Measurements from ENCODE around the gene RAPGEF1.
"Not testable (repeated sequence)": the region's sequence is repeated elsewhere in the genome, so short reads cannot be mapped to it uniquely, and the experiment has no call there.

The RAPGEF1 gene

DNA sequence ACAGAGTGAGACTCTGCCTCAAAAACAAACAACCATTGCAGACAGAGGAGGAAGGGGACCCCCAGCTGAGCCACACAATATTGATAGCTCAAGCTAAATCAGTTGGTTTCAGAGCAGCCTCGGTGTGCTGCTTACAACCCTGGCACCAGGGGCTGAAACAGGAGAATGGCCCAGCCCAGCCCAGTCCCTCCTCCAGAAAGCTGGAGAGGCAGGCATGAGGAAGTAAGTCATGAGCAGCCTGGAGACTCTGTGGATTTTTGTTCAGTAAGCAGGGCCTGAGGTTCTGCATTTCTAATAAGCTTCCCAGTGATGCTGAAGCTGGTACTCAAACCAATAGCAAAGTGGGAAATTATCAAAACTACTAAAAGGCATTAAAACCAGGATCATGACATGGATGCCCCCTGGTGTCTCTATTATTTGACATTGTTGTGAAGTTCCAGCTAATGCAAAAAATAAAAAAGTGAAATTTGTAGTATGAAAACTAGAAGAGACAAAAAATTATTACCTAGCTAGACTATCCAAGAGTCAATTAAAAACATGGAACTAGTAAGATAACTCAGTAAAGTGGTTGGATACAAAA lies 180.4 kb downstream of the RAPGEF1 start:
- TF ChIP-seq, protein P1, sequence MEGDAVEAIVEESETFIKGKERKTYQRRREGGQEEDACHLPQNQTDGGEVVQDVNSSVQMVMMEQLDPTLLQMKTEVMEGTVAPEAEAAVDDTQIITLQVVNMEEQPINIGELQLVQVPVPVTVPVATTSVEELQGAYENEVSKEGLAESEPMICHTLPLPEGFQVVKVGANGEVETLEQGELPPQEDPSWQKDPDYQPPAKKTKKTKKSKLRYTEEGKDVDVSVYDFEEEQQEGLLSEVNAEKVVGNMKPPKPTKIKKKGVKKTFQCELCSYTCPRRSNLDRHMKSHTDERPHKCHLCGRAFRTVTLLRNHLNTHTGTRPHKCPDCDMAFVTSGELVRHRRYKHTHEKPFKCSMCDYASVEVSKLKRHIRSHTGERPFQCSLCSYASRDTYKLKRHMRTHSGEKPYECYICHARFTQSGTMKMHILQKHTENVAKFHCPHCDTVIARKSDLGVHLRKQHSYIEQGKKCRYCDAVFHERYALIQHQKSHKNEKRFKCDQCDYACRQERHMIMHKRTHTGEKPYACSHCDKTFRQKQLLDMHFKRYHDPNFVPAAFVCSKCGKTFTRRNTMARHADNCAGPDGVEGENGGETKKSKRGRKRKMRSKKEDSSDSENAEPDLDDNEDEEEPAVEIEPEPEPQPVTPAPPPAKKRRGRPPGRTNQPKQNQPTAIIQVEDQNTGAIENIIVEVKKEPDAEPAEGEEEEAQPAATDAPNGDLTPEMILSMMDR (conservative IDR thresholded peaks at IDR 0.05; ENCODE audit: low read depth, low read length), result no peak
- no peak overlapping the region for H3K4me3 ChIP-seq (ENCODE audit: low read depth, low read length)
- no peak for DNase-seq (ENCODE audit: low read depth)

DNA sequence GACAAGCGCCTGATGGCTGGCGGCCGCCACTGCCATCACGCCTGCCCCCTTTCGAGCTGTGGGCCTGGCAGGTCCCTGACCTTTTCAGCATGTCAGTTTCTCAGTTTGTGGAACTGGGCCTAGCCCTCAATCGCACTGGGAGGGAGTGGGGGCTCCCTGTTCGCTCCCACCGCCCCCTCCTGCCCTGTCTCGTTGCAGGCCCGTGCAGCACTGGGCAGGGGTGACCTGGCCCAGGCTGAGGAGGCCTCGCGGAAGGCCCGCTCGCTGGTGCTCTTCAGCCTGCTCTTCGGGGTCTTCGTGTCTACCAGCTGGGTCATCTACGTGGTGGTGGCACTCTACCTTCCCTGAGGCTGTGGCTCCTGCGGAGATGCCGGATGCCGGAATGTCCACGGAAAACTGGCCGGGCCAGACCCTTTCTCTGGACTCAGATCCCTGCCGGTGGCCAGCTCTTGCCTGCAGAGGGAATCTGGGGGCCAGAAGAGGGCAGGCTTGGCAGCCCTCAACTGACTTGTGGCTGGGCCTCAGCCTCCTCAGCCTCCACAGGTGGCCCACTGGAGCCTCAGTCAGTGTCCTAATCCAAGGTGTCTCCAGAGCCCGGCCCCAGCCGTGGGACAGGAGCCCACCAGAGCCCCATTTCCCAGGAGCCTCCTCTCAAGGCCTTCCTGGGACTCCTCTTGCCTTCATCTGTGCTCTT lies 181.9 kb downstream of the RAPGEF1 start:
- no peak for DNase-seq (ENCODE audit: low read depth)
- TF ChIP-seq, protein P1 (conservative IDR thresholded peaks at IDR 0.05; ENCODE audit: low read depth, low read length), result no peak
- no peak overlapping the region for H3K4me3 ChIP-seq (ENCODE audit: low read depth, low read length)

DNA sequence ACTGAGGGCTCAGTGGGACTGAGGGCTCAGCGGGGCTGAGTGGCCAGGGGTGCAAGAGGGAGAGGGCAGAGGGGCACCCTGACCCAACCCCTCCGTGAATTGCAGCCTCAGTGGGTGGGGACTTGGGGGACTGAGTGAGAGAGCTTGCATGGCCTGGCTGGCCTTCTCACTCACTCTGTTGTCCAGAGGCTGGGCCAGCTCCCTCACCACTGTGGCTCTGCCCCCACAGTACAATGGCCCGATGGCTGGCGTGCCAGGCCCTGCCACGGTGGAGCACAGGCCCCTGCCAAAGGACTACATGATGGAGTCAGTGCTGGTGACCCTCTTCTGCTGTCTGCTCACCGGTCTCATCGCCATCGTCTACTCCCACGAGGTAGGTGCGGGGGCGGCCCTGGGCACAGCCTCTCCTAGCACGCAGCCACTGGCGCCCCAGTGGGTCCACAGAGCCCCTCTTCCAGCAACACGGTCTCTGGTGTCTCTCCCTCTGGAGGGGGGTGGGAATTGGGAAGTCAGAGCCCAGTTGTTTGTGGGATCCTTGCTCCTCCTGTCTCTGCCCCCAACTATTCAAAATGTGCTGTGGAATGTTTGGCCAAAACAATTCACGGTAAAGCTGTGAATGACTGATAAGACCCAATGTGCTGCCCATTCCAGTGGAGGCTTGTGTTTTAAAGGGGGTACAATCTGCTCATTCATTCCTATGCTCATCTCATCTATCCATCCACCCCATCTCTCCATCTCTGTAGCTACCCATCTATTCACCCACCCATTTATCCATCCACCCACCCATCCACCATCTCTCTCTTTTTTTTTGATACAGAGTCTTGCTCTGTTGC lies 183.8 kb downstream of the RAPGEF1 start:
- TF ChIP-seq, protein P1 (conservative IDR thresholded peaks at IDR 0.05; ENCODE audit: low read depth, low read length), result no peak
- no peak for DNase-seq (ENCODE audit: low read depth)
- H3K4me3 ChIP-seq (ENCODE audit: low read depth, low read length), result no peak overlapping the region

DNA sequence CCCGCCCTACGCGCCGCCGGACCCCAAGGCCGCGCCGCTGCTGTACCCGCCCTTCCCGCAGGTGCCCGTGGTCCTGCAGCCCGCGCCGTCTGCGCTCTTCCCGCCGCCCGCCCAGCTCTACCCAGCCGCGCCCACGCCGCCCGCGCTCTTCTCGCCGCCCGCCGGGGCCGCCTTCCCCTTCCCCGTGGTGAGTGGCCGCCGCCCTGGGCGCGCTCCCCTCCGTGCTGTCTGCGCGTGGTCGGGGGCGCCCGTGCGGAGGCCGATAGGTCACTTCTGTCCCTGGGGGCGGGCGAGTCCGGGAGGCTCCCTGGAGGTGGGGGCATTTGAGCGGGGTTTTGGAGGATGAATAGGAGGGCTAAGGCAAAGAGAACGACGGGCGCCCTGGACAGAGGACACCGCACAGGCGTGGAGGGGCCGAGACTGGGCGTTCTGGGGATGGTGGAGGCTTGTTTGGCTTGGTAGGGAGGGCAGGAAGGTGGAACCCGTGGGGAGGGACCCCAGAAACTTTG lies 185.0 kb downstream of the RAPGEF1 start:
- TF ChIP-seq, protein P1 (conservative IDR thresholded peaks at IDR 0.05; ENCODE audit: low read depth, low read length), result no peak
- no peak overlapping the region for H3K4me3 ChIP-seq (ENCODE audit: low read depth, low read length)
- DNase-seq (ENCODE audit: low read depth), result no peak

DNA sequence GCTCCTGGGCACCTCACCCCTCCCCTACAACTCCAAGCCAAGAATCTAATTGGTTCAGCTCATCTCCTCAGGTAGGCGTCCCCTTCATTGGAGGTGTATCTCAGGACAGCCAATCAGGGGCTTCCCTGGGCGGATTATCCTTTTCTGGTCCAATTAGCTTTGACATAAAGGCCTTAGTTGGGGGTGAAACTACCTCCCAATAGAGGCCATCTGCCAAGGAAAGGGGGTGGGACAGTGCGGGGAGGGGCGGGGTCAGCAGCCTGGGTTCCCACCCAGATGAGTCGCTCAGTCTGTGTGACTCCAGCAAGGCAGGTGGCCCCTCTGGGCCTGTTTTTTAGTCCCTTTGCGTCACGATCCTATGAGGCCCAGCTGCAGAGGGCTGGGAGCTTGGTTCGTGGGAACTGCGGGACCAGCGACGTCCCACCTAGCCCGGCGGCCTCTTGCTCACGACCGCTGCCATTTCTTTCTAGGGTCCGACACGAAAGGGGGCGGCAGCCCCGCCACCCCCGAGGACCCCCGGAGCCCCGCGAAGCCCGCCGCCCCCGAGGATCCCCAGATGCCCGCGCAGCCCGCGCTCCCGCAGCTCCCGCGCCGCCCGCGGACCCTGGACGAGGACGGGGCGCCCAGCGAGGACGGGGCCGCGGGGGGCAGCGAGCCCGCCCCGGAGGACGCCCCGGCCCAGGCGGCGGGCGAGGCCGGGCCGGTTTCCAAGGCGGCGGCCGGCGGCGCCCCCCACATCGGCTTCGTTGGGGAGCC lies 185.6 kb downstream of the RAPGEF1 start:
- TF ChIP-seq, protein P1 (conservative IDR thresholded peaks at IDR 0.05; ENCODE audit: low read depth, low read length), result no peak
- DNase-seq (ENCODE audit: low read depth), result no peak
- no peak overlapping the region for H3K4me3 ChIP-seq (ENCODE audit: low read depth, low read length)

DNA sequence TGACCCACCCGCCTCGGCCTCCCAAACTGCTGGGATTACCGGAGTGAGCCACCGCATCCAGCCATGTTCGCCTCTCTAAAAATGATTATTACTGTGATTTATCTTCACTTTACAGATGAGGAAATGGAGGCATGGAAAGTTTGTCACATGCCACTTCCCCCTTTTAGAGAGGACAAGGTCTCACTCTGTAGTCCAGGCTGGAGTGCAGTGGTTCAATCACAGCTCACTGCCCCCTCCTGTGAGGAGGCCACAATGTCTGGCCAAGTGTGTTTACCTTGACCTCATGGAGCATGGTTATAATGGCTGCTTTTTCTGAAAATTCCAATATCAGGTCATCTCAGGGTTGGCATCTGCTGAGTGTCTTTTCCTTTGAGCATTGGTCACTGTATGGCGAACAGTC lies 187.8 kb downstream of the RAPGEF1 start:
- DNase-seq (ENCODE audit: low read depth), result no peak
- H3K4me3 ChIP-seq (ENCODE audit: low read depth, low read length), result no peak overlapping the region
- TF ChIP-seq, protein P1 (conservative IDR thresholded peaks at IDR 0.05; ENCODE audit: low read depth, low read length), result no peak

DNA sequence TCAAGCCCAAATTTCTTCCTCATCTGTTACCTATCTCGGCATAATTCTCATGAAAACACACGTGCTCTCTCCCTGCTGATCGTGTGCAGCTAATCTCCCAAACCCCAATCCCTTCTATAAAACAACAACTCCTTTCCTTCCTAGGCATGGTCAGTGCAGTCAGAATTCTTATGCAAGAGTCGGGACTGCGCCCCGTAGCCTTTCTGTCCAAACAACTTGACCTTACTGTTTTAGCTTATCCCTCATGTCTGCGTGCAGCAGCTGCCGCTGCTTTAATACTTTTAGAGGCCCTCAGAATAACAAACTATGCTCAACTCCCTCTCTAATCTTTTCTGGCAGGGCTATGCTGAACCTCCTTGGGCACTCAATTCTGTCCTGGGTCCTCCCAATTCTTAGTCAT lies 189.4 kb downstream of the RAPGEF1 start:
- DNase-seq (ENCODE audit: low read depth), result not testable (repeated sequence)

DNA sequence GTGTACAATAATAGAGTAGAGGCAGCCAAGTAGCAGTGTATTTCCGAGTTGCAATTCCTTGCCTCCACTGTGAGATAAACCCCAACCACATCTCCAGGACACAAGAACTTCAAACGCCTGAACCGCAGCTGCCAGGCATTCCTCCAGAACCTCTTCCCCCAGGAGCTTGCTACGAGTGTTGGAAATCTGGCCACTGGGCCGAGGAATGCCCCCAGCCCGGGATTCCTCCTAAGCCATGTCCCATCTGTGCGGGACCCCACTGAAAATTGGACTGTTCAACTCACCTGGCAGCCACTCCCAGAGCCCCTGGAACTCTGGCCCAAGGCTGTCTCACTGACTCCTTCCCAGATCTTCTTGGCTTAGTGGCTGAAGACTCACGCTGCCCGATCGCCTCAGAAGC lies 190.7 kb downstream of the RAPGEF1 start:
- not testable (repeated sequence) for DNase-seq (ENCODE audit: low read depth); H3K4me3 ChIP-seq (ENCODE audit: low read depth, low read length)

More for the DNA sequence above, 189.4 kb downstream of the RAPGEF1 start:
- H3K4me3 ChIP-seq (ENCODE audit: low read depth, low read length), result not testable (repeated sequence)
